Heart left ventricle (tissue), 16 donors: ENCODE measurements around the gene FSTL4. TPM values are rescaled to one million over a fixed set of nuclear protein-coding genes. Genes with fewer than 3 reads are reported as not detected.

Experiments used
- ATAC-seq, 4 donors: fragments of 200-7000 bp; cut with Tn5 transposase; one replicate each; pipeline ENCODE4 v1.9.1; 2020 to 2022; ENCODE audit warnings: moderate library complexity in 4 of 4, mild to moderate bottlenecking in 3 of 4, moderate number of reproducible peaks in 1 of 4
- DNase-seq, 5 donors: peaks; one replicate each; pipeline ENCODE4 v3.0.0-alpha.2; 2020
- H3K27ac ChIP-seq, 12 donors: fragments of 200-600 bp; sonication (generic) in 4 of 12; one replicate each; pipeline versions ENCODE4 v1.5.0 to v1.8.0; 2016 to 2022; ENCODE audit warnings: mild to moderate bottlenecking in 2 of 12
- H3K27me3 ChIP-seq, 9 donors: fragments of 200-600 bp; sonication (generic) in 2 of 9; one replicate each; pipeline versions ENCODE4 v1.5.1 to v1.8.0; 2016 to 2022; ENCODE audit warnings: mild to moderate bottlenecking in 3 of 9
- H3K36me3 ChIP-seq, 9 donors: fragments of 200-600 bp; sonication (generic) in 2 of 9; one replicate each; pipeline versions ENCODE4 v1.5.0 to v1.8.0; 2018 to 2022; ENCODE audit warnings: mild to moderate bottlenecking in 2 of 9
- H3K4me1 ChIP-seq, 12 donors: fragments of 200-600 bp; sonication (generic) in 4 of 12; one replicate each; pipeline versions ENCODE4 v1.5.0 to v1.8.0; 2016 to 2022; ENCODE audit warnings: mild to moderate bottlenecking in 3 of 12
- H3K4me3 ChIP-seq, 12 donors: fragments of 200-600 bp; sonication (generic) in 4 of 12; one replicate each; pipeline versions ENCODE4 v1.5.0 to v1.8.0; 2017 to 2022; ENCODE audit warnings: mild to moderate bottlenecking in 9 of 12, moderate library complexity in 4 of 12
- H3K9me3 ChIP-seq, 12 donors: fragments of 200-600 bp; sonication (generic) in 4 of 12; one replicate each; pipeline versions ENCODE4 v1.5.0 to v1.8.0; 2016 to 2022; ENCODE audit warnings: mild to moderate bottlenecking in 1 of 12
- CTCF ChIP-seq, 12 donors: fragments of 200-600 bp; sonication (generic) in 4 of 12; IDR thresholded peaks; one replicate each; pipeline versions ENCODE4 v1.5.0 to v1.8.0; 2018 to 2022; ENCODE audit warnings: antibody characterized with exemption in 12 of 12, mild to moderate bottlenecking in 5 of 12
- POLR2A ChIP-seq, 2 donors: fragments of 450-650 bp; IDR thresholded peaks; one replicate each; pipeline ENCODE4 v1.6.1; 2017; ENCODE audit warnings: antibody characterized with exemption in 2 of 2, mild to moderate bottlenecking in 2 of 2, moderate library complexity in 2 of 2
- WGBS, 4 donors: extraction: QIAGEN DNeasy Blood & Tissue Kit in 2 of 4; methylation state at CpG; one replicate each; pipeline versions ENCODE4 v1.1.5 to v1.1.7; 2013 to 2018; 5-methylcytosine and 5-hydroxymethylcytosine counted together
- intact Hi-C, 10 donors: fragments of 100-400 bp; cut with DNase I; formaldehyde crosslinking; loops; one replicate each; pipeline versions ENCODE4 v1.11.1 to v1.14.2; 2022
- polyA plus RNA-seq, 2 donors: library from polyadenylated mRNA; stranded (reverse); fragments of 200-250 nt; gene quantifications; one replicate each; pipeline ENCODE4 v1.2.3, GENCODE V29; 2013
- total RNA-seq, 9 donors: library from RNA; depleted of rRNA in 2 of 9; stranded (reverse); fragments of >200 nt in 2 of 9; fragmentation: NEBNext Ultra II Directional in 3 of 9; extraction: Animal tissue kit (Norgen Biotek cat#: 25700) in 3 of 9; gene quantifications; one replicate each; pipeline versions ENCODE4 v1.1.0 to v1.2.4, GENCODE V29; 2016 to 2023
- donor health status: ischemic (EF 13 %, LVEDD 7.1; RV severe dilation, severe dysfunction).
- donor health status: healthy with polysubstance abuse.
- donor health status: DM: no; HTN: yes; CAD: no.
- donor health status: DM: no; HTN: no; CAD: no.
- donor health status: ischemic (EF 25% LVEDD 6.9; RV normal size, moderate dysfunction).
- donor health status: ischemic (EF 25% LVEDD 5.7; RV mildly dilated, moderate dysfunction).
- donor health status: healthy.
- donor health status: DM: yes; HTN: yes; CAD: no.
- donor health status: ischemic (EF 35%, LVEDD 5.7; RV mildly dilated, moderate dysfunction).
- donor health status: nonischemic (EF 11% LVEDD 7.7; RV severe dilation, severe dysfunction).
- donor health status: DM: yes; HTN: yes; CAD: no.
- donor health status: PGD.
- donor health status: ischemic (EF 29% LVEDD 5.4; RV normal size, mild dysfunction).
- donor health status: nonischemic (EF 23%, LVEDD 6.1; RV moderate dilation, normal function).

FSTL4 gene
- total and polyA plus RNA-seq, 11 donors: 0.01 to 0.39 (median 0.17) TPM; not detected in 6

GRCh38 chr5:133371371-133372155 lies 240.8 kb downstream of the FSTL4 start:
- ATAC-seq: no peak
- intact Hi-C loops: no loop called here

GRCh38 chr5:133370904-133371303 lies 241.4 kb downstream of the FSTL4 start:
- DNase-seq (no peak), ATAC-seq (peak in 1 of 4 donors; percentile 19)
- TF ChIP-seq CTCF (IDR thresholded peaks at IDR 0.05) (no peak), POLR2A (IDR thresholded peaks at IDR 0.05) (no peak)
- peaks cover 0 to 13% (median 0%) of the 10 kb centered on the region in 9 donors for H3K27me3 ChIP-seq
- WGBS, 4 donors: 77 to 99% (median 89%) methylated on average over 2 to 7 of the region's 7 CpGs
- no peaks in the 10 kb centered on the region for H3K36me3 ChIP-seq
- peaks cover 0 to 6% (median 0%) of the 10 kb centered on the region in 12 donors for H3K4me1 ChIP-seq
- intact Hi-C loops: no loop called here
- no peak overlapping the region for H3K27ac ChIP-seq
- H3K4me3 ChIP-seq: no peak overlapping the region
- peaks cover 0 to under 1% (median 0%) of the 10 kb centered on the region in 12 donors for H3K9me3 ChIP-seq

More at GRCh38 chr5:133371371-133372155, 240.8 kb downstream of the FSTL4 start:
- no peaks in the 10 kb centered on the region for H3K36me3 ChIP-seq
- no peak overlapping the region for H3K27ac ChIP-seq
- H3K9me3 ChIP-seq: peaks cover 0 to 7% (median 0%) of the 10 kb centered on the region in 12 donors
- no peak for DNase-seq
- WGBS, 4 donors: 69 to 78% (median 71%) methylated on average over 15 of the region's 15 CpGs
- peaks cover 0 to 6% (median 0%) of the 10 kb centered on the region in 12 donors for H3K4me1 ChIP-seq
- peaks cover 0 to 13% (median 0%) of the 10 kb centered on the region in 9 donors for H3K27me3 ChIP-seq
- TF ChIP-seq POLR2A (IDR thresholded peaks at IDR 0.05) (no peak), CTCF (IDR thresholded peaks at IDR 0.05) (no peak)
- H3K4me3 ChIP-seq: no peak overlapping the region

- peak in 2 of 4 donors; percentile 26 to 38 for ATAC-seq
- Histone ChIP-seq H3K36me3 (no peaks in the 10 kb centered on the region), H3K9me3 (no peaks in the 10 kb centered on the region), H3K27me3 (peaks cover 0 to 13% (median 0%) of the 10 kb centered on the region in 9 donors), H3K27ac (no peak overlapping the region), H3K4me3 (no peak overlapping the region), H3K4me1 (peaks cover 0 to 6% (median 0%) of the 10 kb centered on the region in 12 donors)
- intact Hi-C loops: no loop called here
- no peak for TF ChIP-seq POLR2A (IDR thresholded peaks at IDR 0.05)
- no peak for TF ChIP-seq CTCF (IDR thresholded peaks at IDR 0.05)
- 71 to 80% (median 77%) methylated on average over 8 of the region's 8 CpGs for WGBS, 4 donors
- DNase-seq: peak in 1 of 5 donors; percentile 37
These were observed 242.1 kb downstream of the FSTL4 start for GRCh38 chr5:133370036-133370831.
